Measurements from ENCODE around the gene PSMD13. TPM values are rescaled to one million over a fixed set of nuclear protein-coding genes. Genes with fewer than 3 reads are reported as not detected.

The PSMD13 gene
- total RNA-seq, 2 experiments from 2014 or later, result 56.9 to 57.8 TPM

- Mint-ChIP-seq H3K9me3 (no peaks in the 10 kb centered on the region), H3K36me3 (ENCODE audit: low read depth) (peaks cover 36% of the 10 kb centered on the region), H3K4me1 (ENCODE audit: low read depth) (peaks cover 8% of the 10 kb centered on the region), H3K4me3 (no peak overlapping the region), H3K27ac (no peak overlapping the region), H3K27me3 (no peaks in the 10 kb centered on the region)
- ChIA-PET POLR2A (no interaction called here), CTCF (no interaction called here)
- Histone ChIP-seq H3K4me3 (ENCODE audit: low read length) (no peak overlapping the region), H3K36me3 (ENCODE audit: insufficient read depth, low read length) (peaks cover 14% of the 10 kb centered on the region), H3K27me3 (ENCODE audit: control insufficient read depth in 1 of 2, insufficient read depth in 2 of 2, low read length in 2 of 2) (no peaks in the 10 kb centered on the region), H3K9me3 (ENCODE audit: control insufficient read depth in 1 of 2, insufficient read depth in 1 of 2, low read length in 2 of 2) (no peaks in the 10 kb centered on the region), H3K4me1 (ENCODE audit: insufficient read depth, low read length) (no peaks in the 10 kb centered on the region), H3K27ac (ENCODE audit: low read depth in 1 of 2, low read length in 2 of 2) (no peak overlapping the region)
- no peak for DNase-seq
- TF ChIP-seq, protein P1, sequence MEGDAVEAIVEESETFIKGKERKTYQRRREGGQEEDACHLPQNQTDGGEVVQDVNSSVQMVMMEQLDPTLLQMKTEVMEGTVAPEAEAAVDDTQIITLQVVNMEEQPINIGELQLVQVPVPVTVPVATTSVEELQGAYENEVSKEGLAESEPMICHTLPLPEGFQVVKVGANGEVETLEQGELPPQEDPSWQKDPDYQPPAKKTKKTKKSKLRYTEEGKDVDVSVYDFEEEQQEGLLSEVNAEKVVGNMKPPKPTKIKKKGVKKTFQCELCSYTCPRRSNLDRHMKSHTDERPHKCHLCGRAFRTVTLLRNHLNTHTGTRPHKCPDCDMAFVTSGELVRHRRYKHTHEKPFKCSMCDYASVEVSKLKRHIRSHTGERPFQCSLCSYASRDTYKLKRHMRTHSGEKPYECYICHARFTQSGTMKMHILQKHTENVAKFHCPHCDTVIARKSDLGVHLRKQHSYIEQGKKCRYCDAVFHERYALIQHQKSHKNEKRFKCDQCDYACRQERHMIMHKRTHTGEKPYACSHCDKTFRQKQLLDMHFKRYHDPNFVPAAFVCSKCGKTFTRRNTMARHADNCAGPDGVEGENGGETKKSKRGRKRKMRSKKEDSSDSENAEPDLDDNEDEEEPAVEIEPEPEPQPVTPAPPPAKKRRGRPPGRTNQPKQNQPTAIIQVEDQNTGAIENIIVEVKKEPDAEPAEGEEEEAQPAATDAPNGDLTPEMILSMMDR (IDR thresholded peaks at IDR 0.05), result no peak
- intact Hi-C loops (cut with DNase I, micrococcal nuclease), result no loop called here
- no peak for ATAC-seq (ENCODE audit: poor library complexity)
Measured at GRCh38 chr11:224424-224823, 12.4 kb upstream of the PSMD13 start.

DNA sequence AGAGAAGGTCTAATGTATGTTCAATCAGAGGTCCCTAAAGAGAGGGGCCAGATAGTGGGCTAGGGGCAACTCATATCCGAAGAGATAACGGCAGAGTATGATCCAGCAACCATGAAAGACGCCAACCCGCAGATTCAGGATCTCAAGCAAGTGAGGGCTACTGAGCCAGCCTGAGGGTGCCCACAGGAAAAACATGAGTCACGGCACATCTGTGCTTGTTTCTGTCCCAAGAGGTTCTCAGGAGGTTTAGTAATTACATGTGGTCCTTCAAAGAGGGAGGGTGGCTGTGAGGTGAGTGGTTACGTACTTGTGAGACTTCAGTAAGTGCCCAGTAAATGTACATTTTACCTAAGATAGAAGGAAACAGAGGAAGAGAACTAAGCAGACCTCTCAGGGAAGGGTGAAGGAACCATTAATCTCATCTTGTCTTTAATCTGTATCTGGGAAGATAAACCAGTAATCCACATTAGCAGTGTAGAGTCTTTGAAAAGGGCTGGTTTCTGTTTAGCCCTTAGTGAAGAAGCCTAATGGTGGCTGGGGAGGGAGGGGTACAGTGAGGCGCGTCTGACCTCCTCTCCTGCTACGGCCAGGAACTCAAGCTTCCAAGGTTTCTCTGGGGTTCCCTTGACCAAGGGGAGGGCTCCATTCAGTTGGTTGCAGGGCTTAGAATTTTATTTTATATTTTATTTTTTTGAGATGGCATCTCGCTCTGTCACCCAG is 10.9 kb upstream of the PSMD13 start:
- no peak overlapping the region for H3K4me3 Mint-ChIP-seq
- no peaks in the 10 kb centered on the region for H3K9me3 Mint-ChIP-seq
- H3K27me3 Mint-ChIP-seq, result no peaks in the 10 kb centered on the region
- H3K36me3 Mint-ChIP-seq (ENCODE audit: low read depth), result peaks cover 34% of the 10 kb centered on the region
- no peak overlapping the region for H3K27ac Mint-ChIP-seq
- no peak overlapping the region for H3K4me3 ChIP-seq (ENCODE audit: low read length)
- no peak overlapping the region for H3K27ac ChIP-seq (ENCODE audit: low read depth in 1 of 2, low read length in 2 of 2)
- TF ChIP-seq, protein P1 (IDR thresholded peaks at IDR 0.05), result no peak
- H3K36me3 ChIP-seq (ENCODE audit: insufficient read depth, low read length), result peaks cover 14% of the 10 kb centered on the region
- peaks cover 8% of the 10 kb centered on the region for H3K4me1 Mint-ChIP-seq (ENCODE audit: low read depth)
- ChIA-PET POLR2A (no interaction called here), CTCF (no interaction called here)
- intact Hi-C loops (cut with DNase I, micrococcal nuclease), result no loop called here
- ATAC-seq (ENCODE audit: poor library complexity) (no peak), DNase-seq (no peak)
- H3K9me3 ChIP-seq (ENCODE audit: control insufficient read depth in 1 of 2, insufficient read depth in 1 of 2, low read length in 2 of 2), result no peaks in the 10 kb centered on the region
- H3K4me1 ChIP-seq (ENCODE audit: insufficient read depth, low read length), result no peaks in the 10 kb centered on the region
- no peaks in the 10 kb centered on the region for H3K27me3 ChIP-seq (ENCODE audit: control insufficient read depth in 1 of 2, insufficient read depth in 2 of 2, low read length in 2 of 2)

DNA sequence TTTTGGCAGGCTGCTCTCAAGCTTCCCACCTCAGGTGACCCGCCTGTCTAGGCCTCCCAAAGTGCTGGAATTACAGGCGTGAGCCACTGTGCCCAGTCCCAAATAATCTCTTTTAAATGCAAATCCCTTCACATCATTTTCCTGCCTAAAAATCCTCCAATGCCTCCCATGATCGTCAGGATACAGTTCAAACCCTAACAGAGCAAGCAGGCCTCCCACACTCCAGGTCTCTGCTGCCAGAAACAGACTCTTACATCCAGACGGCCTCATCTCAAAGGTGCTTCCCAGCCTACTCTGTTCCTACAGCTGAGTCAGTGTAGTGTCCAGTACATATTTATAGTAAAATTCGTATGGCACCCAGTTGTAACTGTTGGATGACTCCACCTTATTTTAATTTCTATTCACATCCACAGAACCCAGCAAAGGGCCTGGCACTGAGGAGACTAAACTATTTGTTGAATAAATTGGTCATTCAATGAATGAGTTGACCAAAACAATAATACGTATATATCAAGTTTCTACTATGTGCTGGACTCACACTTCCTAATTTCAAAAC is 8.9 kb upstream of the PSMD13 start:
- H3K4me3 Mint-ChIP-seq, result no peak overlapping the region
- no peak for ATAC-seq (ENCODE audit: poor library complexity)
- no peak overlapping the region for H3K27ac ChIP-seq (ENCODE audit: low read depth in 1 of 2, low read length in 2 of 2)
- TF ChIP-seq, protein P1 (IDR thresholded peaks at IDR 0.05), result no peak
- H3K9me3 ChIP-seq (ENCODE audit: control insufficient read depth in 1 of 2, insufficient read depth in 1 of 2, low read length in 2 of 2), result no peaks in the 10 kb centered on the region
- no peaks in the 10 kb centered on the region for H3K27me3 ChIP-seq (ENCODE audit: control insufficient read depth in 1 of 2, insufficient read depth in 2 of 2, low read length in 2 of 2)
- no peaks in the 10 kb centered on the region for H3K9me3 Mint-ChIP-seq
- H3K27ac Mint-ChIP-seq, result no peak overlapping the region
- intact Hi-C loops (cut with DNase I, micrococcal nuclease), result no loop called here
- H3K27me3 Mint-ChIP-seq, result no peaks in the 10 kb centered on the region
- H3K36me3 ChIP-seq (ENCODE audit: insufficient read depth, low read length), result peaks cover 19% of the 10 kb centered on the region
- no peaks in the 10 kb centered on the region for H3K4me1 ChIP-seq (ENCODE audit: insufficient read depth, low read length)
- no peak overlapping the region for H3K4me3 ChIP-seq (ENCODE audit: low read length)
- no peak for DNase-seq
- peaks cover 8% of the 10 kb centered on the region for H3K4me1 Mint-ChIP-seq (ENCODE audit: low read depth)
- ChIA-PET CTCF (interaction anchor here (0.6 kb wide), 1 partner anchor 182 kb away, joined by 3 read pairs; no protein-coding TSS in a partner anchor), POLR2A (interaction anchor here (0.7 kb wide), 1 partner anchor 21 kb away, joined by 3 read pairs; the partner anchor contains the start of genes BET1L and RIC8A)
- peaks cover 30% of the 10 kb centered on the region for H3K36me3 Mint-ChIP-seq (ENCODE audit: low read depth)
